Kidney (tissue), 14 donors: ENCODE measurements around the gene PSMB8. TPM values are rescaled to one million over a fixed set of nuclear protein-coding genes. Genes with fewer than 3 reads are reported as not detected.

Experiments used
- DNase-seq, 5 donors: peaks; one replicate each; pipeline ENCODE4 v3.0.0-alpha.2; 2013 to 2020
- FAIRE-seq: peaks from 2 replicates; lab custom pipeline; 2012; peaks lifted over from hg19 to GRCh38; lab: Jason Lieb, UNC
- H3K27ac ChIP-seq, 2 donors: one replicate each; pipeline ENCODE4 v1.7.0; 2013; ENCODE audit warnings: low read depth in 2 of 2, low read length in 2 of 2, inconsistent platforms in 1 of 2
- H3K27me3 ChIP-seq: one replicate; pipeline ENCODE4 v1.7.1; 2013; ENCODE audit warnings: low read length, inconsistent platforms; ENCODE audit not compliant: control insufficient read depth, insufficient read depth
- H3K36me3 ChIP-seq, 3 donors: one replicate each; pipeline versions ENCODE4 v1.7.0 to v1.7.1; 2013; ENCODE audit warnings: low read length in 3 of 3, control low read depth in 1 of 3, inconsistent platforms in 1 of 3; ENCODE audit not compliant: insufficient read depth in 3 of 3, control insufficient read depth in 2 of 3
- H3K4me1 ChIP-seq, 3 donors: one replicate each; pipeline versions ENCODE4 v1.7.0 to v1.7.1; 2013; ENCODE audit warnings: low read length in 3 of 3, inconsistent platforms in 1 of 3, low read depth in 1 of 3; ENCODE audit not compliant: control insufficient read depth in 2 of 3, insufficient read depth in 2 of 3
- H3K4me3 ChIP-seq, 3 donors: one replicate each; pipeline versions ENCODE4 v1.7.0 to v1.8.1; 2013; ENCODE audit warnings: low read length in 3 of 3, control low read depth in 1 of 3, inconsistent platforms in 1 of 3
- H3K9ac ChIP-seq, 3 donors: one replicate each; pipeline versions ENCODE4 v1.7.0 to v1.7.1; 2013; ENCODE audit warnings: low read length in 3 of 3, control low read depth in 1 of 3, inconsistent platforms in 1 of 3
- H3K9me3 ChIP-seq, 3 donors: one replicate each; pipeline versions ENCODE4 v1.7.0 to v1.7.1; 2013; ENCODE audit warnings: low read length in 3 of 3, control low read depth in 1 of 3, inconsistent platforms in 1 of 3; ENCODE audit not compliant: control insufficient read depth in 2 of 3, insufficient read depth in 1 of 3
- CTCF ChIP-seq: IDR thresholded peaks from 3 replicates; pipeline ENCODE4 v1.5.1; 2012; ENCODE audit warnings: mild to moderate bottlenecking, moderate library complexity, borderline replicate concordance; ENCODE audit not compliant: insufficient read depth; ENCODE audit errors: extremely low read depth
- intact Hi-C: fragments of 100-400 bp; cut with DNase I; formaldehyde crosslinking; loops from one replicate; pipeline ENCODE4 v1.11.1; 2022
- polyA plus RNA-seq: library from polyadenylated mRNA; stranded (reverse); fragments of 350-450 nt; fragmentation: Illumina TruSeq; extraction: RNeasy Lipid Tissue Mini Kit (QIAGEN cat#74804); gene quantifications from one replicate; pipeline ENCODE4 v1.2.3, GENCODE V29; 2014; ENCODE audit warnings: low read depth, low replicate concordance; ENCODE audit not compliant: insufficient read depth
- total RNA-seq: library from RNA; stranded (reverse); fragmentation: NEBNext Ultra II Directional; extraction: Animal tissue kit (Norgen Biotek cat#: 25700); gene quantifications from one replicate; pipeline ENCODE4 v1.2.1, GENCODE V29; 2021
- donor health status: control.
- donor health status: control.
- donor health status: control.
- donor health status: control.
- donor health status: control.
- donor health status: DM: yes; HTN: yes; CAD: no.
- donor health status: Normal renal cell carcinoma (clear cell type).

The PSMB8 gene
- total and polyA plus RNA-seq, 2 donors from 2014 or later, result 79.6 to 90.6 TPM

GRCh38 chr6:32844839-32845383, 1.1 kb upstream of the PSMB8 start:
- Histone ChIP-seq H3K36me3 (peaks cover 0 to 32% (median 23%) of the 10 kb centered on the region in 3 donors), H3K4me3 (peak overlapping the region in 2 of 3 donors; percentile 93 to 97), H3K9ac (peak overlapping the region in 1 of 3 donors; percentile 98), H3K9me3 (no peaks in the 10 kb centered on the region), H3K27me3 (no peaks in the 10 kb centered on the region), H3K4me1 (peaks cover 0 to 15% (median 0%) of the 10 kb centered on the region in 3 donors), H3K27ac (peak overlapping the region; percentile 91 to 97)
- intact Hi-C loops, result no loop called here
- FAIRE-seq, result no peak
- no peak for DNase-seq
- no peak for TF ChIP-seq CTCF

DNA sequence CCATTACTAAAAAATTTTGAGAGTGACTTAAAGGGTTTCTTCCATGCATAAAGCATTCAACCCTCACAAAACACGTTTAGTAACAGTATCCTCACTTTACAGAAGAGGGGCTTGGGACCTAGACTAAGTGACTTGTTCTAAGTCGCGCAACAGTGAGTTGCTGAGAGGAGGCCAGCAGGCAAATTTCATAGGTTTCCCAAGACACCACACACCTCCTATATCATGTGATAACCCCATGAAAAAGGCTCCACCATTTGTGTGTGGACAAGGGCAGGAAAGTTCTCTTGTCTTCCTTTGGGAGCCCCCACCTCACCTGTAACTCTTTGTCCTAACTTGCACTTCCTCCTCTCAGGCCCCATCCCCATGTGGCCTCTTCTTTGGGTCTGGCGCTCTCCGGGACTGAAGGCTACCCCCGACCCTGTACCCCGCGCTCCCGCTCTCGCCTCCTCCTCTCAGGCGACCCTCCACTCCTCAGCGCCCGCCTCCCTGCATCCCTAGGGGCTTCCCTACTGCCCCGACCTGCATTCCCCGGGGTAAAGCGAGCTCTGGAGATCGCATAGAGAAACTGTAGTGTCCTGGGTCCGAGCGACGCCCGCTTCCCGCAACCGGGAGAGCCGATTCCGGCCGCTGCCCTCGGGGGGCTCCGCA, 392 bp downstream of the PSMB8 start:
- FAIRE-seq (no peak), DNase-seq (peak in 2 of 5 donors; percentile 29 to 85)
- H3K27ac ChIP-seq, result peak overlapping the region; percentile 91 to 97
- H3K4me1 ChIP-seq, result peaks cover 0 to 15% (median 0%) of the 10 kb centered on the region in 3 donors
- no peak for TF ChIP-seq CTCF
- H3K4me3 ChIP-seq, result peak overlapping the region; percentile 93 to 97 (median 95)
- H3K36me3 ChIP-seq, result peaks cover 0 to 26% (median 16%) of the 10 kb centered on the region in 3 donors
- no peaks in the 10 kb centered on the region for H3K9me3 ChIP-seq
- intact Hi-C loops, result no loop called here
- H3K9ac ChIP-seq, result peak overlapping the region; percentile 86 to 98 (median 95)
- H3K27me3 ChIP-seq, result no peaks in the 10 kb centered on the region

DNA sequence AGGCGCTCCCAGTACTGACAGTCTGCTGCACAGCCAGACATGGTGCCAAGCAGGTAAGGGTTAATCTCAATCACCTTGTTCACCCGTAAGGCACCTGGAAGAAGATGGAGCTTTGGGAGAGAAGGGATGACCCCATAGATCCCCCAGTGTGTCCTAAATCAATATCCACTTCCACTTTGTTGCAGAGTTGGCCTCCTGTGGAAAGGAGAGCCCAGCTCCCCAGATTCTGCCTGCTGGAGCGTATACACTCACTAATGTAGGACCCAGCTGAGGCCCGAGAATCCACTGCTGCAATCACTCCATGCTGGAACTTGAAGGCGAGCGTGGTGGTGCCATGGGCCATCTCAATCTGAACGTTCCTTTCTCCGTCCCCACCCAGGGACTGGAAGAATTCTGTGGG, 1.2 kb downstream of the PSMB8 start:
- H3K36me3 ChIP-seq, result peaks cover 0 to 20% (median 9%) of the 10 kb centered on the region in 3 donors
- intact Hi-C loops, result no loop called here
- TF ChIP-seq CTCF, result no peak

More for the DNA sequence above, 1.2 kb downstream of the PSMB8 start:
- Histone ChIP-seq H3K27ac (peak overlapping the region in 1 of 2 donors; percentile 97), H3K4me1 (peaks cover 0 to 16% (median 0%) of the 10 kb centered on the region in 3 donors), H3K9me3 (no peaks in the 10 kb centered on the region), H3K9ac (peak overlapping the region in 1 of 3 donors; percentile 95), H3K4me3 (peak overlapping the region in 2 of 3 donors; percentile 93 to 97), H3K27me3 (no peaks in the 10 kb centered on the region)
- FAIRE-seq, result no peak
- DNase-seq, result no peak
